ENCODE results near the gene TECPR1. TPM values are rescaled to one million over a fixed set of nuclear protein-coding genes. Genes with fewer than 3 reads are reported as not detected.

Gene TECPR1
- total RNA-seq, 4 donors from 2014 or later = 19.6 to 61.8 (median 26.3) TPM

DNA sequence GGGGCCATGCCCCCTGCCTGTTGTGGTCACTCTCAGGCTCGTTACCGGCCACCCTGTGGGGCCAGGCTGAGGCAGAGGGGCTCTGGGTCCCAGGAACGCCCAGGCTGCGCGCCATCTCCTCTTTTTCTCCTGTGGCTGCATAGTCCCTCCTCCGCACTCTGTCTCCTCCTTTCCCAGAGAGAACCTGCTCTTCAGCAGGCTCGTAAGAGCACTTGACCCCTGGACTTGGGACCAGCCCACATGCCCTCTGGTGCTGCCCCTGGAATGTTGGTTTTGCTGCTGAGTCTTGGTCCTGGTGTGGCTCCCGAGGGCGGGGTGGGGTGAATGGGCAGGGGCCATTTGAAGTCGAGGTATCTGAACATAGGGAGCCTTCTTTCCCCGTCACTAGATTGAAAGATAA lies 47.4 kb downstream of the TECPR1 start:
- Histone ChIP-seq H3K4me1 (no peaks in the 10 kb centered on the region), H3K27ac (no peak overlapping the region), H3K4me3 (replicated peaks in 1 of 3) (no peak overlapping the region), H3K9me3 (no peaks in the 10 kb centered on the region), H3K36me3 (peaks cover 13 to 30% of the 10 kb centered on the region in 2 donors), H3K27me3 (no peaks in the 10 kb centered on the region)
- 80 to 84% methylated on average over 11 of the region's 11 CpGs for WGBS, 2 donors
- TF ChIP-seq POLR2A (IDR thresholded peaks at IDR 0.05) = no peak
- TF ChIP-seq, protein P1, sequence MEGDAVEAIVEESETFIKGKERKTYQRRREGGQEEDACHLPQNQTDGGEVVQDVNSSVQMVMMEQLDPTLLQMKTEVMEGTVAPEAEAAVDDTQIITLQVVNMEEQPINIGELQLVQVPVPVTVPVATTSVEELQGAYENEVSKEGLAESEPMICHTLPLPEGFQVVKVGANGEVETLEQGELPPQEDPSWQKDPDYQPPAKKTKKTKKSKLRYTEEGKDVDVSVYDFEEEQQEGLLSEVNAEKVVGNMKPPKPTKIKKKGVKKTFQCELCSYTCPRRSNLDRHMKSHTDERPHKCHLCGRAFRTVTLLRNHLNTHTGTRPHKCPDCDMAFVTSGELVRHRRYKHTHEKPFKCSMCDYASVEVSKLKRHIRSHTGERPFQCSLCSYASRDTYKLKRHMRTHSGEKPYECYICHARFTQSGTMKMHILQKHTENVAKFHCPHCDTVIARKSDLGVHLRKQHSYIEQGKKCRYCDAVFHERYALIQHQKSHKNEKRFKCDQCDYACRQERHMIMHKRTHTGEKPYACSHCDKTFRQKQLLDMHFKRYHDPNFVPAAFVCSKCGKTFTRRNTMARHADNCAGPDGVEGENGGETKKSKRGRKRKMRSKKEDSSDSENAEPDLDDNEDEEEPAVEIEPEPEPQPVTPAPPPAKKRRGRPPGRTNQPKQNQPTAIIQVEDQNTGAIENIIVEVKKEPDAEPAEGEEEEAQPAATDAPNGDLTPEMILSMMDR (IDR thresholded peaks at IDR 0.05) = no peak
- intact Hi-C loops (cut with DNase I) = no loop called here
- no peak for DNase-seq

DNA sequence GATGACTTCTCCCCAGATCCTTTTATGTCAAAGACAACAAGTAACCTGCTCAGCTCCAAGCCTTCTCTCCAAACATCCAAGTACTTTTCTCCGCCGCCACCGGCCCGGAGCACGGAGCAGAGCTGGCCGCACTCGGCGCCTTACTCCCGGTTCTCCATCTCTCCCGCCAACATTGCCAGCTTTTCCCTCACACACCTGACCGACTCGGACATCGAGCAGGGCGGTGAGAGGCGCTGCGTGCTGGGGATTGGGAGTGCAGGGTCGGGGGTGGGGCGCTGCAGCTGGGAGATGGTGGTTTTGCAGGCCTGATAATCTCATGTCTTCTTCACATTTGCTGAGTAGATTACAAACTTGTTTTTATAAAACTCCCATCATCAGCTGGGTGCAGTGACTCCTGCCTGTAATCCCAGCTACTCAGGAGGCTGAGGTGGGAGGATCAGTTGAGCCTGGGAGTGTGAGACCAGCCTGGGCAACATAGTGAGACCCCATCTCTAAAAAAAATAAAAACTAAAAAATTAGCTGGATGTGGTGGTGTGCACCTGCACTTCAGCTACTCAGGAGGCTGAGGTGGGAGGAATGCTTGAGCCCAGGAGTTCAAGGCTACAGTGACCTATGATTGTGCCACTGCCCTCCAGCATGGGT lies 47.9 kb downstream of the TECPR1 start:
- no peak for DNase-seq
- WGBS, 2 donors = 95 to 96% methylated on average over 18 of the region's 18 CpGs
- intact Hi-C loops (cut with DNase I) = no loop called here
- Histone ChIP-seq H3K9me3 (no peaks in the 10 kb centered on the region), H3K27me3 (no peaks in the 10 kb centered on the region), H3K4me1 (no peaks in the 10 kb centered on the region), H3K4me3 (replicated peaks in 1 of 3) (no peak overlapping the region), H3K27ac (no peak overlapping the region), H3K36me3 (peaks cover 13 to 30% of the 10 kb centered on the region in 2 donors)
- TF ChIP-seq POLR2A (IDR thresholded peaks at IDR 0.05) = no peak
- TF ChIP-seq, protein P1 (IDR thresholded peaks at IDR 0.05) = no peak

DNA sequence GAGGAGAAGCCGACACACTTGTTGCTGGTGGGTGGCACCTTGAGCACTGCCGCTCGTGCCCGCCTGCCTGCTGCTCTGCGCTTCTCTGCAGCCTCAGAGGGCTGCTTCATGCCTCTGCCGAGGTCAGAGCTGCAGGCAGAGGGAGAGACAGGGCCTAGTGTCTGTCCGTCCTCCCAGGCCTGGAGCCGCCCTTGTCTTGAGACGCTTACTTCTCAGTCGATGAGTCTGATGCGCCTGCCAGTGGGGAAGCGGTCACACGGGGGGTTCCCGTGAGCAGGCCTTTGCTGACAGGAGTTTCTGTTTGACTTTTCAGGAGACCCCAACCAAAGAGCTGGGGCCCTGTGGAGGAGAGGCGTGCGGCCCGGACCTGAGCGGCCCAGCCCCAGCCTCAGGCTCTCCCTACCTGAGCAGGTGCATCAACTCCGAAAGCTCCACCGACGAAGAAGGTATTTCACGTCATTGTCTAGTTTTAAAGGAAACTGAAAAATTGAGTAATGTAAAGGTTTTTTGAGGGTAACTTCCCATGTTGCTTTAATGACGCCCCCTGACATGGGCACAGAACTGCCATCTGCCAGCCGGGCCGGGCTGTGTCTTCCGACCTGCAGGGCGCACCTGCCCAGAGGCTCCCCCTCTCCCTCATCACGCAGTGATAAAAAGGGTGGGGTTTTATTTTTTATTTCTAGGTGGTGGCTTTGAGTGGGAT lies 48.6 kb downstream of the TECPR1 start:
- Histone ChIP-seq H3K27ac (no peak overlapping the region), H3K4me3 (replicated peaks in 1 of 3) (no peak overlapping the region), H3K27me3 (no peaks in the 10 kb centered on the region), H3K4me1 (no peaks in the 10 kb centered on the region), H3K36me3 (peaks cover 13 to 30% of the 10 kb centered on the region in 2 donors), H3K9me3 (no peaks in the 10 kb centered on the region)
- intact Hi-C loops (cut with DNase I) = no loop called here
- no peak for DNase-seq
- TF ChIP-seq POLR2A (IDR thresholded peaks at IDR 0.05) = no peak
- TF ChIP-seq, protein P1 (IDR thresholded peaks at IDR 0.05) = no peak
- 93 to 98% methylated on average over 20 to 28 of the region's 28 CpGs for WGBS, 2 donors

DNA sequence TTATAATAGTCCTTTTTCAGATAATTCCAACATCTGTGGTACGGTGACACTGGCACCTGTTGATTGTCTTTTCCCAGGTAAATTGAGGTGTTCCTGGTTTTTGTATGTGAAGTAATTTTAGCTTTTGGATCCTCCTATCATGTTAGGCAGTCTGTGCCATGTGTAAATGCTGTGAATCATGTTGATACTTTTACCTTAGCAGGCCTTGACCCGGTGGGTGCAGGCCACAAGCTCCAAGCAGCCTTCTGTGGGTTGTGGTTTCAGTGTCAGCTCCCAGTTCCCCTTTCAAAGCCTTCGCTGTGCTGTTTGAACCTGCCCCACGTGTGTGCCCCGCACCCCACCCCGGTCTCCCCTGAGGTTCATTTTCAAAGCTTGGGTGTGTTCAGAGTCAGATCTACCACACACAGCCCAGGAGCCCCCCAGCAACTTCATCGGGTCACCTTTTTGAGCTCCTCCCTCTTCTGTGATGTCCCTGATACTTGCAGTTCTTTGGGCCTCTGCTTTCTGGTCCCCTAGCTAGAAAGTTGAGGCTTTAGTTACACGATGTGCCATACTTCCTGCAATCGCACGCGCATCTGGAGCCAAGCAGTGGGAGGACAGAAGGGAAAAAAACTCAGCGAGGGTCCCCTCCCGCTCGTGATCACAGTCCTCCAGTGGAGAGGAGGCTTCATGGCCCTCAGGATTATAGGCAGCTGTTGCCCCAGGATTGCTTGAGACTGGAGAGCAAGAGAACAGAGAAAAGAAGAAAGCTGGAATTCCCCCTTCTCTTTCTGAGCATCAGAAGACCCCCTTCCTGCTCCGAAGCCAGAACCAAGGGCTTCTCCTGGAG lies 49.5 kb downstream of the TECPR1 start:
- Histone ChIP-seq H3K27me3 (no peaks in the 10 kb centered on the region), H3K4me1 (no peaks in the 10 kb centered on the region), H3K36me3 (peaks cover 13 to 30% of the 10 kb centered on the region in 2 donors), H3K27ac (no peak overlapping the region), H3K9me3 (no peaks in the 10 kb centered on the region), H3K4me3 (replicated peaks in 1 of 3) (no peak overlapping the region)
- DNase-seq = no peak
- intact Hi-C loops (cut with DNase I) = no loop called here
- TF ChIP-seq POLR2A (IDR thresholded peaks at IDR 0.05) = no peak
- TF ChIP-seq, protein P1 (IDR thresholded peaks at IDR 0.05) = no peak
- WGBS, 2 donors = 86 to 94% methylated on average over 14 to 15 of the region's 15 CpGs
